Ureter (tissue), 1 donor: ENCODE measurements around the gene RBBP8NL. TPM values are rescaled to one million over a fixed set of nuclear protein-coding genes. Genes with fewer than 3 reads are reported as not detected.
"Not testable (repeated sequence)": the region's sequence is repeated elsewhere in the genome, so short reads cannot be mapped to it uniquely, and the experiment has no call there.

Experiments
- DNase-seq: peaks from one replicate; pipeline ENCODE4 v3.0.0-alpha.2; 2020; ENCODE audit warnings: low spot score
- total RNA-seq: library from RNA; stranded (reverse); gene quantifications from one replicate; pipeline ENCODE4 v1.2.4, GENCODE V29; 2023
- donor health status: DM: yes; HTN: yes; CAD: no.

The RBBP8NL gene
- total RNA-seq, 1 donor from 2014 or later, result 11.4 TPM

GRCh38 chr20:62445553-62446340 is 18.4 kb upstream of the RBBP8NL start:
- no peak for DNase-seq

- no peak for DNase-seq
These were observed 16.9 kb upstream of the RBBP8NL start for GRCh38 chr20:62444286-62444685.

- no peak for DNase-seq
These were observed 14.7 kb upstream of the RBBP8NL start for GRCh38 chr20:62441987-62442539.

GRCh38 chr20:62439218-62439617 is 11.9 kb upstream of the RBBP8NL start:
- no peak for DNase-seq

- DNase-seq, result no peak
These were observed 10.6 kb upstream of the RBBP8NL start for GRCh38 chr20:62437927-62438326.

- DNase-seq, result no peak
These were observed 10.2 kb upstream of the RBBP8NL start for GRCh38 chr20:62437496-62437895.

GRCh38 chr20:62436692-62437091 is 9.4 kb upstream of the RBBP8NL start:
- no peak for DNase-seq

GRCh38 chr20:62433658-62434497 is 6.5 kb upstream of the RBBP8NL start:
- DNase-seq, result no peak

GRCh38 chr20:62430866-62431447 is 3.6 kb upstream of the RBBP8NL start:
- no peak for DNase-seq

- no peak for DNase-seq
These were observed 3.0 kb upstream of the RBBP8NL start for GRCh38 chr20:62430311-62430853.

GRCh38 chr20:62429455-62430310 is 2.3 kb upstream of the RBBP8NL start:
- DNase-seq, result no peak

GRCh38 chr20:62428396-62429295 is 1.3 kb upstream of the RBBP8NL start:
- DNase-seq, result no peak

GRCh38 chr20:62428002-62428372 is 648 bp upstream of the RBBP8NL start:
- no peak for DNase-seq

- peak; percentile 65 for DNase-seq
These were observed 624 bp downstream of the RBBP8NL start for GRCh38 chr20:62426699-62427131.

- DNase-seq, result not testable (repeated sequence)
These were observed 1.3 kb downstream of the RBBP8NL start for GRCh38 chr20:62426059-62426348.

GRCh38 chr20:62425281-62426058 is 1.9 kb downstream of the RBBP8NL start:
- no peak for DNase-seq

GRCh38 chr20:62424249-62425107 is 2.9 kb downstream of the RBBP8NL start:
- DNase-seq, result no peak

GRCh38 chr20:62423326-62423706 is 4.0 kb downstream of the RBBP8NL start:
- no peak for DNase-seq
